ENCODE results near the gene CELF1. TPM values are rescaled to one million over a fixed set of nuclear protein-coding genes. Genes with fewer than 3 reads are reported as not detected.

Gene CELF1
- polyA plus RNA-seq, 1 donor from 2014 or later, result 209 TPM

DNA sequence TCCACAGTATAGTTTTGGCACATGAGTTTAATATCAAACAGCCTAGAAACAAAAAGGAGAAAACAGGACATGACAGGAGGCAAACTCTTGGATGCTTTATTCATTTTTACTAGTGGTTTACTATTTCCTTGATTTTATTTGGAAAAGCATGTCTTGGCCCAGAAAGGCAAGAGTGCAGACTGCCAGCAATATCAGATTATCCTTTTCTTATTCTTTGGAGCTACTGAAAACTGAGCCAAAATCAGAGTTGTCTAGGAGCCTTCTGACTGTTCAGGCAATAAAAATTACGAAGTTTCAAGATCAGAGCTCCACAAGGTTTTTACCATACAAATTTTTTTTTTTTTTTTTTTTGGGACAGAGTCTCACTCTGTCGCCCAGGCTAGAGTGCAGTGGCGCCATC is 16.0 kb downstream of the CELF1 start:
- peaks cover 7% of the 10 kb centered on the region for H3F3A ChIP-seq (ENCODE audit: insufficient read depth, low read length, poor library complexity, severe bottlenecking)
- no peaks in the 10 kb centered on the region for H3K27me3 ChIP-seq (ENCODE audit: insufficient read depth, low read depth, low read length)
- peaks cover 3% of the 10 kb centered on the region for H4K20me1 ChIP-seq (ENCODE audit: insufficient read depth)
- TF ChIP-seq POLR2AphosphoS5 (IDR thresholded peaks at IDR 0.05) (no peak), MXI1 (conservative IDR thresholded peaks at IDR 0.05; ENCODE audit: poor library complexity, severe bottlenecking) (no peak), EP300 (conservative IDR thresholded peaks at IDR 0.05; ENCODE audit: poor library complexity, severe bottlenecking) (no peak), TAF1 (IDR thresholded peaks at IDR 0.05; ENCODE audit: low read depth) (no peak), RAD21 (conservative IDR thresholded peaks at IDR 0.05) (no peak), SMC3 (conservative IDR thresholded peaks at IDR 0.05; ENCODE audit: poor library complexity) (no peak), EZH2 (IDR thresholded peaks at IDR 0.05; ENCODE audit: borderline replicate concordance, insufficient read depth, low read length, poor library complexity, severe bottlenecking) (no peak)
- TF ChIP-seq, protein P1, sequence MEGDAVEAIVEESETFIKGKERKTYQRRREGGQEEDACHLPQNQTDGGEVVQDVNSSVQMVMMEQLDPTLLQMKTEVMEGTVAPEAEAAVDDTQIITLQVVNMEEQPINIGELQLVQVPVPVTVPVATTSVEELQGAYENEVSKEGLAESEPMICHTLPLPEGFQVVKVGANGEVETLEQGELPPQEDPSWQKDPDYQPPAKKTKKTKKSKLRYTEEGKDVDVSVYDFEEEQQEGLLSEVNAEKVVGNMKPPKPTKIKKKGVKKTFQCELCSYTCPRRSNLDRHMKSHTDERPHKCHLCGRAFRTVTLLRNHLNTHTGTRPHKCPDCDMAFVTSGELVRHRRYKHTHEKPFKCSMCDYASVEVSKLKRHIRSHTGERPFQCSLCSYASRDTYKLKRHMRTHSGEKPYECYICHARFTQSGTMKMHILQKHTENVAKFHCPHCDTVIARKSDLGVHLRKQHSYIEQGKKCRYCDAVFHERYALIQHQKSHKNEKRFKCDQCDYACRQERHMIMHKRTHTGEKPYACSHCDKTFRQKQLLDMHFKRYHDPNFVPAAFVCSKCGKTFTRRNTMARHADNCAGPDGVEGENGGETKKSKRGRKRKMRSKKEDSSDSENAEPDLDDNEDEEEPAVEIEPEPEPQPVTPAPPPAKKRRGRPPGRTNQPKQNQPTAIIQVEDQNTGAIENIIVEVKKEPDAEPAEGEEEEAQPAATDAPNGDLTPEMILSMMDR (IDR thresholded peaks at IDR 0.05; ENCODE audit: poor library complexity, severe bottlenecking), result no peak
- TF ChIP-seq, protein P2, sequence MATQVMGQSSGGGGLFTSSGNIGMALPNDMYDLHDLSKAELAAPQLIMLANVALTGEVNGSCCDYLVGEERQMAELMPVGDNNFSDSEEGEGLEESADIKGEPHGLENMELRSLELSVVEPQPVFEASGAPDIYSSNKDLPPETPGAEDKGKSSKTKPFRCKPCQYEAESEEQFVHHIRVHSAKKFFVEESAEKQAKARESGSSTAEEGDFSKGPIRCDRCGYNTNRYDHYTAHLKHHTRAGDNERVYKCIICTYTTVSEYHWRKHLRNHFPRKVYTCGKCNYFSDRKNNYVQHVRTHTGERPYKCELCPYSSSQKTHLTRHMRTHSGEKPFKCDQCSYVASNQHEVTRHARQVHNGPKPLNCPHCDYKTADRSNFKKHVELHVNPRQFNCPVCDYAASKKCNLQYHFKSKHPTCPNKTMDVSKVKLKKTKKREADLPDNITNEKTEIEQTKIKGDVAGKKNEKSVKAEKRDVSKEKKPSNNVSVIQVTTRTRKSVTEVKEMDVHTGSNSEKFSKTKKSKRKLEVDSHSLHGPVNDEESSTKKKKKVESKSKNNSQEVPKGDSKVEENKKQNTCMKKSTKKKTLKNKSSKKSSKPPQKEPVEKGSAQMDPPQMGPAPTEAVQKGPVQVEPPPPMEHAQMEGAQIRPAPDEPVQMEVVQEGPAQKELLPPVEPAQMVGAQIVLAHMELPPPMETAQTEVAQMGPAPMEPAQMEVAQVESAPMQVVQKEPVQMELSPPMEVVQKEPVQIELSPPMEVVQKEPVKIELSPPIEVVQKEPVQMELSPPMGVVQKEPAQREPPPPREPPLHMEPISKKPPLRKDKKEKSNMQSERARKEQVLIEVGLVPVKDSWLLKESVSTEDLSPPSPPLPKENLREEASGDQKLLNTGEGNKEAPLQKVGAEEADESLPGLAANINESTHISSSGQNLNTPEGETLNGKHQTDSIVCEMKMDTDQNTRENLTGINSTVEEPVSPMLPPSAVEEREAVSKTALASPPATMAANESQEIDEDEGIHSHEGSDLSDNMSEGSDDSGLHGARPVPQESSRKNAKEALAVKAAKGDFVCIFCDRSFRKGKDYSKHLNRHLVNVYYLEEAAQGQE (IDR thresholded peaks at IDR 0.05; ENCODE audit: borderline replicate concordance), result no peak
- no peaks in the 10 kb centered on the region for H3K9me2 ChIP-seq (ENCODE audit: insufficient read depth, low read length)
- no peak overlapping the region for H3K4me2 ChIP-seq (ENCODE audit: low read length)
- no peaks in the 10 kb centered on the region for H3K9me3 ChIP-seq (ENCODE audit: low read length)
- H3K27ac ChIP-seq (ENCODE audit: low read length), result no peak overlapping the region
- H3K36me3 ChIP-seq (ENCODE audit: insufficient read depth, low read length), result no peaks in the 10 kb centered on the region
- H3K9ac ChIP-seq (ENCODE audit: low read length), result no peak overlapping the region
- H3K4me3 ChIP-seq (ENCODE audit: low read length), result no peak overlapping the region
- H2AFZ ChIP-seq (ENCODE audit: low read depth, low read length), result no peak overlapping the region
- H3K79me2 ChIP-seq (replicated peaks; ENCODE audit: insufficient read depth, low read length), result peaks cover 61% of the 10 kb centered on the region

DNA sequence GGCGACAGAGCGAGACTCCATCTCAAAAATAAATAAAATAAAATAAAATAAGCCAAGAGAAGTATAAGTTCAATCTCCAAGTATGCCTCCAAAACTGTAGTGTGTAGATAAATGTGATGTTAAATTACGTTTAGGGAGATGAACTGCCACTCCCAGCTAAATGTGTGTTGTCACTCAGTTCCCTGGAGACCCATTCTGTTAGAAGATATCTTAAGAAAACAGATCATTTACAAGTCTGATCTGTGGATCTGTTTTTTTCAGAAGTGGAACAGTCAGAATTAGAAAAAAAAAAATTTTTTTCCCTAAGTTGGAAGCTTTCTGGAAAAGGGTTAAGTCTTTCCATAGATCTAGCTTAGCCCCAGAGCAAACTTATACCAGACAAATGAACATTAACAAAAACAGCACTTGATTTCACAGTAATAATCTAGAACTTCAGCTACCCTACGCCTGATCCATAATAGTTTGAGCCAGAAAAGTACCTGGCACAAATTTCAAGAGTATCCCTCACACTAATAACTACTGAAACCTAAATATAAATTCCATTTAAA is 18.2 kb downstream of the CELF1 start:
- Histone ChIP-seq H2AFZ (ENCODE audit: low read depth, low read length) (no peak overlapping the region), H4K20me1 (ENCODE audit: insufficient read depth) (peaks cover 3% of the 10 kb centered on the region), H3F3A (ENCODE audit: insufficient read depth, low read length, poor library complexity, severe bottlenecking) (peaks cover 7% of the 10 kb centered on the region), H3K36me3 (ENCODE audit: insufficient read depth, low read length) (no peaks in the 10 kb centered on the region), H3K4me3 (ENCODE audit: low read length) (no peak overlapping the region), H3K27ac (ENCODE audit: low read length) (no peak overlapping the region), H3K79me2 (replicated peaks; ENCODE audit: insufficient read depth, low read length) (peaks cover 72% of the 10 kb centered on the region), H3K9me3 (ENCODE audit: low read length) (no peaks in the 10 kb centered on the region), H3K9me2 (ENCODE audit: insufficient read depth, low read length) (no peaks in the 10 kb centered on the region), H3K9ac (ENCODE audit: low read length) (no peak overlapping the region), H3K27me3 (ENCODE audit: insufficient read depth, low read depth, low read length) (no peaks in the 10 kb centered on the region), H3K4me2 (ENCODE audit: low read length) (no peak overlapping the region)
- TF ChIP-seq TAF1 (IDR thresholded peaks at IDR 0.05; ENCODE audit: low read depth) (no peak), MXI1 (conservative IDR thresholded peaks at IDR 0.05; ENCODE audit: poor library complexity, severe bottlenecking) (no peak), POLR2AphosphoS5 (IDR thresholded peaks at IDR 0.05) (no peak), SMC3 (conservative IDR thresholded peaks at IDR 0.05; ENCODE audit: poor library complexity) (no peak)
- TF ChIP-seq, protein P2 (IDR thresholded peaks at IDR 0.05; ENCODE audit: borderline replicate concordance), result no peak
- TF ChIP-seq, protein P1 (IDR thresholded peaks at IDR 0.05; ENCODE audit: poor library complexity, severe bottlenecking), result no peak

All from neural cell (in vitro differentiated cells).